ENCODE data around the gene FHIP1B.
"Not testable (repeated sequence)": the region's sequence is repeated elsewhere in the genome, so short reads cannot be mapped to it uniquely, and the experiment has no call there.

The FHIP1B gene

GRCh38 chr11:6234387-6235107 lies at the start of gene FHIP1B:
FHIP1B (minus strand) TSS chr11:6234636; CDS start chr11:6224516, 10,120 bp downstream.
- Mint-ChIP-seq H3K36me3 (ENCODE audit: low read depth) (peaks cover 3% of the 10 kb centered on the region), H3K4me3 (peak within 1 kb of the TSS; percentile 100), H3K9me3 (no peaks in the 10 kb centered on the region), H3K27me3 (ENCODE audit: low read depth) (no peaks in the 10 kb centered on the region), H3K27ac (peak within 1 kb of the TSS; percentile 98), H3K4me1 (ENCODE audit: low read depth) (peaks cover 32% of the 10 kb centered on the region)

- H3K9me3 Mint-ChIP-seq, result no peaks in the 10 kb centered on the region
- no peaks in the 10 kb centered on the region for H3K4me1 Mint-ChIP-seq (ENCODE audit: low read depth)
- peaks cover 47% of the 10 kb centered on the region for H3K27me3 Mint-ChIP-seq (ENCODE audit: low read depth)
- H3K36me3 Mint-ChIP-seq (ENCODE audit: low read depth), result no peaks in the 10 kb centered on the region
- no peak overlapping the region for H3K4me3 Mint-ChIP-seq
- no peak overlapping the region for H3K27ac Mint-ChIP-seq
Observed at GRCh38 chr11:6283453-6284023, 49.1 kb upstream of the FHIP1B start.

- H3K4me1 Mint-ChIP-seq (ENCODE audit: low read depth); H3K27ac Mint-ChIP-seq; H3K36me3 Mint-ChIP-seq (ENCODE audit: low read depth); H3K9me3 Mint-ChIP-seq; H3K4me3 Mint-ChIP-seq: not testable (repeated sequence)
- H3K27me3 Mint-ChIP-seq (ENCODE audit: low read depth), result peaks cover 55% of the 10 kb centered on the region
Observed at GRCh38 chr11:6280809-6281208, 46.4 kb upstream of the FHIP1B start.

- Mint-ChIP-seq H3K27me3 (ENCODE audit: low read depth) (peaks cover 44% of the 10 kb centered on the region), H3K4me3 (no peak overlapping the region), H3K4me1 (ENCODE audit: low read depth) (no peaks in the 10 kb centered on the region)
Observed at GRCh38 chr11:6273188-6273587, 38.8 kb upstream of the FHIP1B start.

GRCh38 chr11:6271598-6271997 lies 37.2 kb upstream of the FHIP1B start:
- no peak overlapping the region for H3K27ac Mint-ChIP-seq
- peaks cover 31% of the 10 kb centered on the region for H3K27me3 Mint-ChIP-seq (ENCODE audit: low read depth)
- H3K4me3 Mint-ChIP-seq, result no peak overlapping the region
- no peaks in the 10 kb centered on the region for H3K4me1 Mint-ChIP-seq (ENCODE audit: low read depth)
- no peaks in the 10 kb centered on the region for H3K36me3 Mint-ChIP-seq (ENCODE audit: low read depth)
- H3K9me3 Mint-ChIP-seq, result no peaks in the 10 kb centered on the region

More at GRCh38 chr11:6273188-6273587, 38.8 kb upstream of the FHIP1B start:
- Mint-ChIP-seq H3K27ac (no peak overlapping the region), H3K36me3 (ENCODE audit: low read depth) (no peaks in the 10 kb centered on the region), H3K9me3 (no peaks in the 10 kb centered on the region)

- Mint-ChIP-seq H3K27ac (no peak overlapping the region), H3K27me3 (ENCODE audit: low read depth) (peaks cover 26% of the 10 kb centered on the region), H3K4me1 (ENCODE audit: low read depth) (no peaks in the 10 kb centered on the region), H3K9me3 (no peaks in the 10 kb centered on the region), H3K4me3 (no peak overlapping the region), H3K36me3 (ENCODE audit: low read depth) (no peaks in the 10 kb centered on the region)
Observed at GRCh38 chr11:6270584-6271246, 36.3 kb upstream of the FHIP1B start.

- Mint-ChIP-seq H3K27me3 (ENCODE audit: low read depth) (peaks cover 24% of the 10 kb centered on the region), H3K27ac (no peak overlapping the region), H3K4me3 (no peak overlapping the region)
Observed at GRCh38 chr11:6269994-6270393, 35.6 kb upstream of the FHIP1B start.

GRCh38 chr11:6268820-6269219 lies 34.4 kb upstream of the FHIP1B start:
- H3K9me3 Mint-ChIP-seq, result no peaks in the 10 kb centered on the region
- no peak overlapping the region for H3K4me3 Mint-ChIP-seq
- H3K27ac Mint-ChIP-seq, result no peak overlapping the region
- peaks cover 25% of the 10 kb centered on the region for H3K27me3 Mint-ChIP-seq (ENCODE audit: low read depth)
- H3K4me1 Mint-ChIP-seq (ENCODE audit: low read depth), result no peaks in the 10 kb centered on the region
- H3K36me3 Mint-ChIP-seq (ENCODE audit: low read depth), result no peaks in the 10 kb centered on the region

More at GRCh38 chr11:6269994-6270393, 35.6 kb upstream of the FHIP1B start:
- Mint-ChIP-seq H3K36me3 (ENCODE audit: low read depth) (no peaks in the 10 kb centered on the region), H3K9me3 (no peaks in the 10 kb centered on the region), H3K4me1 (ENCODE audit: low read depth) (no peaks in the 10 kb centered on the region)

- H3K4me1 Mint-ChIP-seq (ENCODE audit: low read depth), result no peaks in the 10 kb centered on the region
- H3K4me3 Mint-ChIP-seq, result no peak overlapping the region
- no peak overlapping the region for H3K27ac Mint-ChIP-seq
- H3K9me3 Mint-ChIP-seq, result no peaks in the 10 kb centered on the region
- H3K27me3 Mint-ChIP-seq (ENCODE audit: low read depth), result peaks cover 32% of the 10 kb centered on the region
- no peaks in the 10 kb centered on the region for H3K36me3 Mint-ChIP-seq (ENCODE audit: low read depth)
Observed at GRCh38 chr11:6263662-6264061, 29.2 kb upstream of the FHIP1B start.

- Mint-ChIP-seq H3K9me3 (no peaks in the 10 kb centered on the region), H3K36me3 (ENCODE audit: low read depth) (no peaks in the 10 kb centered on the region), H3K27ac (no peak overlapping the region), H3K4me1 (ENCODE audit: low read depth) (no peaks in the 10 kb centered on the region), H3K27me3 (ENCODE audit: low read depth) (peaks cover 22% of the 10 kb centered on the region), H3K4me3 (no peak overlapping the region)
Observed at GRCh38 chr11:6260207-6260726, 25.8 kb upstream of the FHIP1B start.

GRCh38 chr11:6258571-6259081 lies 24.2 kb upstream of the FHIP1B start:
- Mint-ChIP-seq H3K27me3 (ENCODE audit: low read depth) (peaks cover 7% of the 10 kb centered on the region), H3K36me3 (ENCODE audit: low read depth) (no peaks in the 10 kb centered on the region), H3K27ac (no peak overlapping the region), H3K4me3 (no peak overlapping the region), H3K4me1 (ENCODE audit: low read depth) (no peaks in the 10 kb centered on the region), H3K9me3 (no peaks in the 10 kb centered on the region)

GRCh38 chr11:6258141-6258540 lies 23.7 kb upstream of the FHIP1B start:
- no peaks in the 10 kb centered on the region for H3K4me1 Mint-ChIP-seq (ENCODE audit: low read depth)
- no peak overlapping the region for H3K4me3 Mint-ChIP-seq
- H3K36me3 Mint-ChIP-seq (ENCODE audit: low read depth), result no peaks in the 10 kb centered on the region
- no peaks in the 10 kb centered on the region for H3K9me3 Mint-ChIP-seq
- no peak overlapping the region for H3K27ac Mint-ChIP-seq
- H3K27me3 Mint-ChIP-seq (ENCODE audit: low read depth), result peaks cover 7% of the 10 kb centered on the region

GRCh38 chr11:6253197-6253596 lies 18.8 kb upstream of the FHIP1B start:
- H3K9me3 Mint-ChIP-seq, result no peaks in the 10 kb centered on the region
- no peak overlapping the region for H3K4me3 Mint-ChIP-seq
- no peak overlapping the region for H3K27ac Mint-ChIP-seq
- no peaks in the 10 kb centered on the region for H3K4me1 Mint-ChIP-seq (ENCODE audit: low read depth)
- peaks cover 7% of the 10 kb centered on the region for H3K27me3 Mint-ChIP-seq (ENCODE audit: low read depth)
- no peaks in the 10 kb centered on the region for H3K36me3 Mint-ChIP-seq (ENCODE audit: low read depth)

- Mint-ChIP-seq H3K27me3 (ENCODE audit: low read depth) (peaks cover 14% of the 10 kb centered on the region), H3K27ac (no peak overlapping the region), H3K4me1 (ENCODE audit: low read depth) (no peaks in the 10 kb centered on the region), H3K9me3 (no peaks in the 10 kb centered on the region), H3K36me3 (ENCODE audit: low read depth) (no peaks in the 10 kb centered on the region), H3K4me3 (no peak overlapping the region)
Observed at GRCh38 chr11:6251990-6252473, 17.6 kb upstream of the FHIP1B start.

All from T-helper 1 cell treated with Interleukin-12 subunit alpha and Interleukin-12 subunit beta and Interleukin-4 antibody, amounts not matched to agents 30 μg/mL and 1 μg/mL, for 36 hours (primary cell).